Measurements from ENCODE around the gene RPS2.
A peak's percentile ranks its signal among the peaks of the same experiment; 100 is the strongest.

The RPS2 gene

GRCh38 chr16:1991588-1991947, 26.9 kb upstream of the RPS2 start:
- DNase-seq (ENCODE audit: low read depth in 2 of 2) = no peak
- peak overlapping the region in 1 of 2 donors; percentile 38 for H3K4me3 ChIP-seq (replicated peaks in 1 of 2; ENCODE audit: low read depth in 2 of 2, low read length in 2 of 2)
- no peak for TF ChIP-seq CTCF (IDR thresholded peaks at IDR 0.05; ENCODE audit: low read depth, low read length)

GRCh38 chr16:1991135-1991551, 26.5 kb upstream of the RPS2 start:
- H3K4me3 ChIP-seq (replicated peaks in 1 of 2; ENCODE audit: low read depth in 2 of 2, low read length in 2 of 2) = no peak overlapping the region

GRCh38 chr16:1990351-1991134, 25.9 kb upstream of the RPS2 start:
- TF ChIP-seq CTCF (IDR thresholded peaks at IDR 0.05; ENCODE audit: low read depth, low read length) = no peak
- H3K4me3 ChIP-seq (replicated peaks in 1 of 2; ENCODE audit: low read depth in 2 of 2, low read length in 2 of 2) = no peak overlapping the region
- no peak for DNase-seq (ENCODE audit: low read depth in 2 of 2)

More at GRCh38 chr16:1991135-1991551, 26.5 kb upstream of the RPS2 start:
- no peak for DNase-seq (ENCODE audit: low read depth in 2 of 2)
- TF ChIP-seq CTCF (IDR thresholded peaks at IDR 0.05; ENCODE audit: low read depth, low read length) = no peak

GRCh38 chr16:1990101-1990350, 25.4 kb upstream of the RPS2 start:
- H3K4me3 ChIP-seq (replicated peaks in 1 of 2; ENCODE audit: low read depth in 2 of 2, low read length in 2 of 2) = no peak overlapping the region
- DNase-seq (ENCODE audit: low read depth in 2 of 2) = no peak
- no peak for TF ChIP-seq CTCF (IDR thresholded peaks at IDR 0.05; ENCODE audit: low read depth, low read length)

- DNase-seq (ENCODE audit: low read depth in 2 of 2) = no peak
- no peak for TF ChIP-seq CTCF (IDR thresholded peaks at IDR 0.05; ENCODE audit: low read depth, low read length)
- no peak within 1 kb of the TSS for H3K4me3 ChIP-seq (replicated peaks in 1 of 2; ENCODE audit: low read depth in 2 of 2, low read length in 2 of 2)
Observed at GRCh38 chr16:1989209-1990100, 24.8 kb upstream of the RPS2 start, which contains the start of gene SYNGR3. Gene SYNGR3 (plus strand): TSS chr16:1989970. CDS start chr16:1990103, 133 bp downstream.

GRCh38 chr16:1987198-1987597, 22.6 kb upstream of the RPS2 start:
- no peak for TF ChIP-seq CTCF (IDR thresholded peaks at IDR 0.05; ENCODE audit: low read depth, low read length)
- DNase-seq (ENCODE audit: low read depth in 2 of 2) = no peak
- no peak overlapping the region for H3K4me3 ChIP-seq (replicated peaks in 1 of 2; ENCODE audit: low read depth in 2 of 2, low read length in 2 of 2)

Measured in cardiac fibroblast (primary cell).